Stimulated activated CD4-positive, alpha-beta T cell treated with anti-CD3 and anti-CD28 coated beads, Interleukin-12 subunit alpha, Interleukin-12 subunit beta, amount 100 ng/mL, for 48 hours (primary cell): ENCODE data around the gene PPM1H.
"Not testable (repeated sequence)": the region's sequence is repeated elsewhere in the genome, so short reads cannot be mapped to it uniquely, and the experiment has no call there.

Experiments used
- DNase-seq, 3 donors: peaks; one replicate each; pipeline ENCODE4 v3.0.0-alpha.2; 2020; ENCODE audit warnings: low read depth in 2 of 3, low spot score in 1 of 3

Gene PPM1H

GRCh38 chr12:62738105-62738504 lies 196.8 kb downstream of the PPM1H start:
- DNase-seq, result no peak

DNA sequence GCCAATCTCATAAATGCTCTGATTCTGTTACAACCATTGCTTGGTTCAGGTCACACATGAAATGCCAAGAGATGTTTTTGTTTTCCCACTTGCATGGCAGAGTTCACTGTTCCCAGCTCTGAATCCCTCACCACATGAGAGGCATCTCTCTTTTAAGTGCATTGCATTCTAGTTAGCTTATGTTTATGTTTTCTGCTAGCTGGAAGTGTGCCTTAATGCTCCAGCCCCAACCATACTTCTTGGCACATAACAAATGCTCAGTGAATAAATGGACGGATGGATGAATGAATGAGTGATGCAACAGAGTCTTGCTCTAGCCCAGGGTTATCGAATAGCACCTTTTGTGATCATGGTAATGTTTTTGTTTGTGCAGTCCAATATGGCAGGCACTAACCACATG lies 197.3 kb downstream of the PPM1H start:
- DNase-seq, result no peak

- DNase-seq, result no peak
Measured at GRCh38 chr12:62737188-62737587, 197.8 kb downstream of the PPM1H start.

DNA sequence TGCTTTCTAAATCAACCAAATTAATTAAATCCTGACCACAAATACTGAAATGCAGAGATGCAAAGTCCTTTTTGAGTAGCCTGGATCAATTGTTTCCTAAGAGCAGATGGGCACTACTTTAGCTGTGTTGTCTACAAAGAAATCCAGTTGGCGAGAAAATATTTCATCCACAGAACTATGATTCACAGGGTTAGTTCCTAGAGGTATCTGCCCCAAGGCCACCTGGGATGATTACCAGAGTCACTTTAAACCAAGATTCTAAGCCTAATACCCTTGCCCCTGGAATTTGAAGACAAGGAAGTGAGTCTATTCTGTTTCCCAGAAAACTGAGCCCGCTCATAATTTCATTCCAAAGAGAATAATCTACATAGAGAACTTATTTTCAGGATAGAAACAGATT lies 198.4 kb downstream of the PPM1H start:
- no peak for DNase-seq

DNA sequence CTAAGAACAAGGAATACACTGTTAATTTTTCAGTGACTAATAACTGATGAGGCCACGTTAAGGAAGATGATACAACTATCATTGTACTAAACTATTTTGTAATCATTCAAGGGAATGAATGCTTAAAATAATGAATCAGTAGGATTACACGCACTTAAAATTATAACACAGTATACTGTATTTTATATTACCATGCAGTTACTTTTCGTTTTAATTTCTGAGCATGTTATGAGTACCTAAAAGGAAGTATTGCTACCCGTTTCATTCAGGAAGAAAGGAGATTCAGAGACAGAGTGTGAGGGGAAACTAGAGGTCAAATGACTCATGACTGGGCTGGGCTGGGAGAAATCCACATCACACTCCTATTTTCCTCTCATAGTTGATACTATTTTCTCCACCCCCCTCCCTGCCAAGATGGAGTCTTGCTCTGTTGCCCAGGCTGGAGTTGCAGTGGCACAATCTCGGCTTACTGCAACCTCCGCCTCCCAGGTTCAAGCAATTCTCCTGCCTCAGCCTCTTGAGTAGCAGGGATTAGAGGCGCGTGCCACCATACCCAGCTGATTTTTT lies 202.0 kb downstream of the PPM1H start:
- DNase-seq, result no peak

DNA sequence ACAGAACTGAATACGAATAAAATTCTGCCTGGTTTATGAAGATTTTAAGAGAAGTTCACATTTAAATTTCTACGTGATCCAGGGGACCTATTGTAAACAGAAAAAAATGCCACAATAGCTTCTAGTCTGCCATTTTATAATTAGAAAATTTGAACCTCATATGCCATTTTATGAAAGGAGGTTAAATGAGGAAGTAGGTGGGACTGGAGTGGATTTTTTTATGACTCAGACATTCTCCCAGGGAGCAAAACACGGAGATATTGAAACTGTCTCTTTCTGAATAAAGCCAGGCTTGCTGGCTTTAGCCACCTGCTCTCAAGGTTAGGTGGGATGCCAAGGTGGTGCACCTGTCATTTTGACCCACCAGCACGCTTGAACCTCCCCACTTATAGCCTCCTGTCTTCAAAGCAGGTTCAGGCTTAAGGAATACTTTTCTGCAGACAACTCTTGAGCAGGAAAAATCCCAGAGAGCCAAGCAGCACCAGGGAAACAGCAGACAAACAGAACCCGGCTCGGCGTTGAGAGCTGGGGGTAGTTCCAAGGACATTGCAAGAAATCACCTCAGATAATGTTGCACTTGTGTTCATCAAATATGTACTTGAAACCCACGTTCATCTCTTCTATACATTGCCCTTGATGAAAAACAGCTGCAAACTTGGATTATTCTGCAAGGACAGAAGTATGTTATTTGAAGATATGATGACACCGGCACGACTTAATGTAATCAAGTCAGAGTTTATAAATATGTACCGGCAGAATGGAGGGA lies 203.7 kb downstream of the PPM1H start:
- no peak for DNase-seq

GRCh38 chr12:62730649-62731048 lies 204.3 kb downstream of the PPM1H start:
- DNase-seq, result no peak

DNA sequence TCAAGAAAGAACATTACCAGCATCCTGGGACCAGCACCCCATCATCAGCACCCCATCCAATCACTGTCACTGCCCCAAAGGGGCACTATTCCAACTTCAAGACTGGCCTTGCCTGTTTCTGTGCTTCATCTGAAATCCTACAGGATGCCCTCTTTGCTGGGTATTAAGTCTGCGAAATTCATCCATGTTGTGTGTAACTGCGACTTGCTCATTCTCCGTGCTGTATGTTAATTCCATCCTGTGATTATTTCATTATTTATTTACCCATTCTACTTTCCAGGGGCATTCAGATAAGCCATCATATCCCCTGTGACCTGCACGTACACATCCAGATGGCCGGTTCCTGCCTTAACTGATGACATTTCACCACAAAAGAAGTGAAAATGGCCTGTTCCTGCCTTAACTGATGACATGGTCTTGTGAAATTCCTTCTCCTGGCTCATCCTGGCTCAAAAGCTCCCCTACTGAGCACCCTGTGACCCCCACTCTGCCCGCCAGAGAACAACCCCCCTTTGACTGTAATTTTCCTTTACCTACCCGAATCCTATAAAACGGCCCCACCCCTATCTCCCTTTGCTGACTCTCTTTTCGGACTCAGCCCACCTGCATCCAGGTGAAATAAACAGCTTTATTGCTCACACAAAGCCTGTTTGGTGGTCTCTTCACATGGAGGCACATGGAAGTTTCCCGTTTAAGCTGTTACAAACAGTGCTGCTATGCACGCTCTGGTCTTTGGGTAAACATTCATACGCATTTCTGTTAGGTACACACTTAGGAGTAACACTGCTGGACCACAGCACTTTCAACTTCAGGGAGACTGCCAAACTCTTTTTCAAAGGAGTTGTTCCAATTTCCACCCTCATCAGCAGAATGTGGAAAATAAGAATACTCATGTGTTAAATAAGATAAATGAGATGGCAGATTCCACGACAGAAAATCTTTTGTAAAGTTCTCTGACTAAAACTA lies 205.1 kb downstream of the PPM1H start:
- not testable (repeated sequence) for DNase-seq

- no peak for DNase-seq
Measured at GRCh38 chr12:62728741-62729140, 206.2 kb downstream of the PPM1H start.

DNA sequence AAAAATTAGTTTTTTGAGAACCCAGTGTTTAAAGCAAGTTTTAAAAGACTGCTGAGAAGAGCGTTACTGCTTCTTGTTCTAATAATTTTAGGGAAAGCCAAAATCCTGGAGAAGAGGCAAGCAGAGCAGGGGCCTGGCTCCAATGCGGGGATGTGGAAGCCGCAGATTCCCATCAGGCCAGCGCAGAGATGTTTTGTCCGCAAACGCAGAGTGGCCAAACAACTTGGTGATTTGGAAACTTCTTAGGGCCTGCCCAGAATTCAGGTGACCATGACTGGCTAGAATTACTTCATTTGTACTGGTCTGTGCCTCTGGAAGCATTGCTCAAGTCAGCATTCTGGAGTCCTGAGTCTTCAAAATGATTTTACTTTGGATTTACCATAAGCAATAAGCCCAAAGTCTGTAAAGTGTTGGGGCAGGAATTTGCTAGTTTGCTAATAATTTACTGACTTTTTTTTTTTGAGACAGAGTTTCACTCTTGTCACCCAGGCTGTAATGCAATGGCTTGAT lies 208.4 kb downstream of the PPM1H start:
- no peak for DNase-seq

DNA sequence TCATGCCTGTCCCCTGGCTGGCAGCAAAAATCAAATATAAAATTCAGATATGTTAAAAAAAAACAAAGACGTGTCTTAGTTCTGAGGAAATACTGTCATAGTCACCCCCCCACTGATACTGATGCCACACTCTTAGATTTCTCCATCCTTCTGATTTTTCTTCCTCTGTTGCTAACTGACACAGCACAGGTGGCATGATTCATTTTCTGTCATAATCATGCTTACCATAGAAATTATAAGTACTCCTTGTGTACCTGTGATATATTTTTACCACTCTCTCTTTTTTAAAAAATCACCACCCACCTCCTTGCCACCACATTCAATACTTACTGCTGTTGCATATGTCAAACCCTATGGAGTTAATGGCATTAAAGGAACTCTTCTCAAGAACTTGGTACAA lies 209.2 kb downstream of the PPM1H start:
- no peak for DNase-seq

GRCh38 chr12:62724947-62725451 lies 210.0 kb downstream of the PPM1H start:
- DNase-seq, result no peak

- DNase-seq, result no peak
Measured at GRCh38 chr12:62724285-62724684, 210.7 kb downstream of the PPM1H start.

DNA sequence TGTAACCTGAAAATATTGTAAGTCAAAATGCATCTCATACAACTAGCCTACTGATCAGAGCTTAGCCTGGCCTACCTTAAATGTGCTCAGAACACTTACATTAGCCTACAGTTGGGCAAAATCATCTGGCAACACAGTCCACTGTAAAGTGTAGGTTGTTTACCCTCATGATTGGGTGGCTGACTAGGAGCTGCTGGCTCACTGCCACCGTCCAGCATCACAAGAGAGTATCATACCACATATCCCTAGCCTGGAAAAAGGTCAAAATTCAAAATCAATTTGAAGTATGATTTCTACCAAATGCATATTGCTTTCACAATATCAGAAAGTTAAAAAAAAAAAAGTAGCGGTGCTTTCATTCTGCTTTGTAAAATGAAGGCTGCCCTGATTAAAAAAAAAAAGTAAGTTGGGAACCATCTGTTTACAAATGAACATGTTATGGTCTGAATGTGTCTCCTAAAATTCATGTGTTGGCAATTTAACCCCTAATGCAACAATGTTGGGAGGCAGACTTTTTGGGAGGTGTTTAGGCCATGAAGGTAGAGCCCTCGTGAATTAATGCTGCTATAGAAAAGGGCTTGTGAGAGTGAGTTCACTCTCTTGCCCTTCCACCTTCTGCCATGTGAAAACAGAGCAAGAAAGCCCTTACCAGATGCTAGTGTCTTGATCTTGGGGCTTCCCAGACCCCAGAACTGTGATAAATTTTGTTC lies 211.8 kb downstream of the PPM1H start:
- DNase-seq, result no peak

- no peak for DNase-seq
Measured at GRCh38 chr12:62720661-62721330, 214.2 kb downstream of the PPM1H start.

- DNase-seq, result no peak
Measured at GRCh38 chr12:62720025-62720424, 214.9 kb downstream of the PPM1H start.

GRCh38 chr12:62718762-62719426 lies 216.1 kb downstream of the PPM1H start:
- DNase-seq, result no peak

DNA sequence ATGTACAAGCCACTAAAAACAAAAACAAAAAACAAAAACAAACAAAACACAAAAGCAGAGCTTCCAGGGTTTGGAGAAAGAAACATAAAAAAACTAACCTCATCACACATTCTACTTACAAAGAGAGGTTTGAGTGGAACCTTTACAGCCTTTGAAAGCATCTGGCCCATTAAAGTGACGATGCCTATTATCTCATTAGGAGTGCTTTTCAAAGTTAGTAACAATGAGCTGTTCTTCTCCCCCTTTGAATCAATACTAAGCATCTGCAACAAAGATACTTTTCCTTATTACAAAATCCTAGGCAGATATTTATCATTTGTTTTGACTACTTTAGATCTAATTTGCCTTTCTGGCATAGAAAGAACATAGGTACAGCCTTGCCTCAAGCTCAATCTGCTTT lies 217.3 kb downstream of the PPM1H start:
- DNase-seq, result no peak

DNA sequence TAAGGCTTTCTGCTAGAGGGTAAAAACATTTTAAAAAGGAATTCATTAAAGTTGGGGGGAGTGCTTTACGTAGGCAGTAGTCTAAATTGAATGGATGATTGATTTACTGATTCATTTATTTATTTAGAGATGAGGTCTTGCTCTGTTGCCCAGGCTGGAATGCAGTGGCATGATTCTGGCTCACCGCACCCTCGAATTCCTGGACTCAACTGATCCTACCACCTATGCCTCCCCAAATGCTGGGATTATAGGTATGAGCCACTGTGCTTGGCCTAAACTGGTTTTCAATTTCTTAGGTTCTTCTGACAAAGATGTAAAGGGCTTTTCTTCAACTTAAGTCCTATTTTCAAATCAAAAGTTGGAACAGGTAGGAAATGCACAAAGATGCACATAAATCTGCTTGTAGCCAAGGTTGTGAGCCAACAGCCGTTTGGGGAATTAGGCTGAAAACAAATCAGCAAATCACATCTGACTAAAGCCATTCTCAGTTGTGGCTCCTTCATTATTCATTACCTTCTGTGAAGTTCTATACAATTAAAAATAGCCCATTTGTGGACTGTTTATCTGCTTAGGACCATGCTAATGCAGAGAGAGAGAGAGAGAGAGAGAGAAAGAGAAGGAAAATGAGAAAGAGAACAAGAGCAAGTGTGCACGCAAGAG lies 218.0 kb downstream of the PPM1H start:
- DNase-seq, result no peak
